ENCODE results near the gene NPAS3.

The NPAS3 gene

GRCh38 chr14:33738491-33738890 lies 799.8 kb downstream of the NPAS3 start:
- DNase-seq, result no peak
- in situ Hi-C loops (cut with HindIII; ENCODE audit: low pct_ligation_motif_present, low sequenced_read_pairs), result no loop called here
- H3K27me3 ChIP-seq (replicated peaks), result no peaks in the 10 kb centered on the region
- H3K36me3 ChIP-seq (replicated peaks), result no peaks in the 10 kb centered on the region
- H3K27ac ChIP-seq, result no peak overlapping the region
- no peak overlapping the region for H3K4me3 ChIP-seq (ENCODE audit: low read depth, low read length)
- TF ChIP-seq CTCF (IDR thresholded peaks at IDR 0.05; ENCODE audit: low read depth, low read length, missing control alignments), result no peak

GRCh38 chr14:33740531-33740930 lies 801.9 kb downstream of the NPAS3 start:
- DNase-seq, result no peak
- Histone ChIP-seq H3K36me3 (replicated peaks) (no peaks in the 10 kb centered on the region), H3K27ac (no peak overlapping the region), H3K4me3 (ENCODE audit: low read depth, low read length) (no peak overlapping the region), H3K27me3 (replicated peaks) (no peaks in the 10 kb centered on the region)
- no peak for TF ChIP-seq CTCF (IDR thresholded peaks at IDR 0.05; ENCODE audit: low read depth, low read length, missing control alignments)
- in situ Hi-C loops (cut with HindIII; ENCODE audit: low pct_ligation_motif_present, low sequenced_read_pairs), result no loop called here

- Histone ChIP-seq H3K4me3 (ENCODE audit: low read depth, low read length) (no peak overlapping the region), H3K27me3 (replicated peaks) (no peaks in the 10 kb centered on the region), H3K36me3 (replicated peaks) (no peaks in the 10 kb centered on the region), H3K27ac (no peak overlapping the region)
- no peak for DNase-seq
- no peak for TF ChIP-seq CTCF (IDR thresholded peaks at IDR 0.05; ENCODE audit: low read depth, low read length, missing control alignments)
- in situ Hi-C loops (cut with HindIII; ENCODE audit: low pct_ligation_motif_present, low sequenced_read_pairs), result no loop called here
Observed at GRCh38 chr14:33742166-33742565, 803.5 kb downstream of the NPAS3 start.

GRCh38 chr14:33745163-33745562 lies 806.5 kb downstream of the NPAS3 start:
- no peak overlapping the region for H3K27ac ChIP-seq
- no peak overlapping the region for H3K4me3 ChIP-seq (ENCODE audit: low read depth, low read length)
- no peaks in the 10 kb centered on the region for H3K27me3 ChIP-seq (replicated peaks)
- no peaks in the 10 kb centered on the region for H3K36me3 ChIP-seq (replicated peaks)
- in situ Hi-C loops (cut with HindIII; ENCODE audit: low pct_ligation_motif_present, low sequenced_read_pairs), result no loop called here
- TF ChIP-seq CTCF (IDR thresholded peaks at IDR 0.05; ENCODE audit: low read depth, low read length, missing control alignments), result no peak
- DNase-seq, result no peak

- no peak overlapping the region for H3K27ac ChIP-seq
- H3K36me3 ChIP-seq (replicated peaks), result no peaks in the 10 kb centered on the region
- TF ChIP-seq CTCF (IDR thresholded peaks at IDR 0.05; ENCODE audit: low read depth, low read length, missing control alignments), result no peak
- DNase-seq, result no peak
- H3K27me3 ChIP-seq (replicated peaks), result no peaks in the 10 kb centered on the region
- in situ Hi-C loops (cut with HindIII; ENCODE audit: low pct_ligation_motif_present, low sequenced_read_pairs), result no loop called here
- H3K4me3 ChIP-seq (ENCODE audit: low read depth, low read length), result no peak overlapping the region
Observed at GRCh38 chr14:33747749-33748148, 809.1 kb downstream of the NPAS3 start.

GRCh38 chr14:33754261-33754660 lies 815.6 kb downstream of the NPAS3 start:
- in situ Hi-C loops (cut with HindIII; ENCODE audit: low pct_ligation_motif_present, low sequenced_read_pairs), result no loop called here
- Histone ChIP-seq H3K27ac (no peak overlapping the region), H3K27me3 (replicated peaks) (no peaks in the 10 kb centered on the region), H3K36me3 (replicated peaks) (no peaks in the 10 kb centered on the region), H3K4me3 (ENCODE audit: low read depth, low read length) (no peak overlapping the region)
- TF ChIP-seq CTCF (IDR thresholded peaks at IDR 0.05; ENCODE audit: low read depth, low read length, missing control alignments), result no peak
- DNase-seq, result no peak
